Central memory CD8-positive, alpha-beta T cell (primary cell): ENCODE data around the gene CACNA2D4.

Source experiments
- ATAC-seq: fragments of 150-1000 bp; cut with Tn5 transposase; replicated peaks from 2 replicates; pipeline ENCODE4 v1.10.0; 2022; ENCODE audit warnings: mild to moderate bottlenecking, moderate FRiP score, moderate number of reproducible peaks; ENCODE audit not compliant: poor library complexity, severe bottlenecking; ENCODE audit errors: extremely low read depth
- DNase-seq, 2 donors: peaks; one replicate each; pipeline ENCODE4 v3.0.0; 2021; ENCODE audit warnings: low spot score in 2 of 2
- H3K27ac Mint-ChIP-seq: one replicate; pipeline ENCODE4 v1.8.0; 2022; ENCODE audit warnings: low read depth, mild to moderate bottlenecking, moderate library complexity, mixed read lengths
- H3K27me3 Mint-ChIP-seq: one replicate; pipeline ENCODE4 v1.8.0; 2022; ENCODE audit warnings: mixed read lengths
- H3K36me3 Mint-ChIP-seq: one replicate; pipeline ENCODE4 v1.8.0; 2022; ENCODE audit warnings: mild to moderate bottlenecking, moderate library complexity, mixed read lengths; ENCODE audit not compliant: insufficient read depth
- H3K4me1 Mint-ChIP-seq: one replicate; pipeline ENCODE4 v1.8.0; 2022; ENCODE audit warnings: mixed read lengths
- H3K4me3 Mint-ChIP-seq: one replicate; pipeline ENCODE4 v1.8.0; 2022; ENCODE audit warnings: mild to moderate bottlenecking, moderate library complexity, mixed read lengths
- H3K9me3 Mint-ChIP-seq: one replicate; pipeline ENCODE4 v1.8.0; 2022; ENCODE audit warnings: mixed read lengths

Gene CACNA2D4

DNA sequence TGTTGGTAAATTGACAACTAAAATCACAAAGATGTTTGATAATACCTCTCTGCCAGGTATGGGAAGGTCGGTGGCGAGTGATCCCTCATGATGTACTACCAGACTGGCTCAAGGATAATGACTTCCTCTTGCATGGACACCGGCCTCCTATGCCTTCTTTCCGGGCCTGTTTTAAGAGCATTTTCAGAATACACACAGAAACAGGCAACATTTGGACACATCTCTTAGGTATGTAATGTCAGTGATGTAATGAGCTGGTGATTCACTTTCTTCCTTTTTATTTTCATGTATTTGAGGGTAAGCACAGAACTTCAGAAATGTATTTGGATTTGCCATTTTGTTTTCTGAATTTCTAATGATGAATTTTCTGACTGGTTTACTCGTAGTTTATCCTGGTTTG, 140.7 kb downstream of the CACNA2D4 start:
- DNase-seq (no peak), ATAC-seq (no peak)
- Mint-ChIP-seq H3K27ac (no peak overlapping the region), H3K27me3 (no peaks in the 10 kb centered on the region), H3K4me1 (peaks cover 21% of the 10 kb centered on the region), H3K9me3 (no peaks in the 10 kb centered on the region), H3K36me3 (peaks cover 22% of the 10 kb centered on the region), H3K4me3 (no peak overlapping the region)

- Mint-ChIP-seq H3K36me3 (peaks cover 18% of the 10 kb centered on the region), H3K4me3 (no peak overlapping the region), H3K27ac (peak overlapping the region; percentile 29), H3K9me3 (no peaks in the 10 kb centered on the region), H3K4me1 (peaks cover 21% of the 10 kb centered on the region), H3K27me3 (no peaks in the 10 kb centered on the region)
- DNase-seq (no peak), ATAC-seq (no peak)
Measured at GRCh38 chr12:1776170-1776921, 142.1 kb downstream of the CACNA2D4 start.

DNA sequence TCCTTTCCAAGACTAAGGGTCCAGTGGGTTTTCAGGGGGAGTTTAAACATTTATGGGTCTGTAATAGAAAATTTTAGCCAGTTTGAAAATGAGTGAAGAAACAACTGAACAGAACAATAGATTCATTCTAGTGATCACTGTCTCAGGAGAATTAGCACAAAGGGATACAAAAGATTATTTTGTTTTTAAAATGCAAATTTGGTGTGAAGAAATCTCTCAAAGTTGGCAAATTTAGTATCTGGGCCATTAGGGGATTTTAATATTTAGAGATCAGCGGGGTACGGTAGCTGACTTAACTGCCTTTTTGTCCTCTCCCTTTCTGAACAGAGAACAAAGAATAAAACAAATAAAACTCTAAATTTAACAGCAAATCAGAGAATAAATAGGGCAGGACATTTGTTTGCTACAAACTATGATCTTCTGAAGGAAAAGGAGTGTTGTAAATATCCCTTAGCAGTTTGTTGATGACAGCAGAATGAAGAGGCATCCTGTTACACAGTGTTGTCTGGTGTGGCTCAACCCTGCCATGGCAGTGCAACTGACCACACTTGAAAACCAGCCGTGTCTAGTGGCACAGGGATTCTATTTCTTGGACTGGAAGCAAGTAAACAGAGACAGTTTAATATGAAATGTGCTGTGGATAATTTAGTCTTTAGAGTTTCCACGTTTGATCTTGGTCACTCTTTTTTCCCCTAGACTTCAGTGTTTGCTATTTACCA, 144.4 kb downstream of the CACNA2D4 start:
- Mint-ChIP-seq H3K27ac (no peak overlapping the region), H3K9me3 (no peaks in the 10 kb centered on the region), H3K4me3 (no peak overlapping the region), H3K27me3 (no peaks in the 10 kb centered on the region), H3K36me3 (peaks cover 14% of the 10 kb centered on the region), H3K4me1 (peaks cover 25% of the 10 kb centered on the region)
- DNase-seq (no peak), ATAC-seq (no peak)

GRCh38 chr12:1769809-1770494, 148.5 kb downstream of the CACNA2D4 start:
- ATAC-seq (no peak), DNase-seq (no peak)
- H3K36me3 Mint-ChIP-seq, result peaks cover 6% of the 10 kb centered on the region
- H3K4me1 Mint-ChIP-seq, result peaks cover 30% of the 10 kb centered on the region
- H3K9me3 Mint-ChIP-seq, result no peaks in the 10 kb centered on the region
- no peak overlapping the region for H3K4me3 Mint-ChIP-seq
- no peaks in the 10 kb centered on the region for H3K27me3 Mint-ChIP-seq
- H3K27ac Mint-ChIP-seq, result no peak overlapping the region

- Mint-ChIP-seq H3K4me3 (no peak overlapping the region), H3K9me3 (no peaks in the 10 kb centered on the region), H3K27ac (no peak overlapping the region), H3K27me3 (no peaks in the 10 kb centered on the region), H3K4me1 (peaks cover 32% of the 10 kb centered on the region), H3K36me3 (peaks cover 5% of the 10 kb centered on the region)
- ATAC-seq (no peak), DNase-seq (no peak)
Measured at GRCh38 chr12:1768615-1769014, 149.8 kb downstream of the CACNA2D4 start.

GRCh38 chr12:1767407-1768090, 150.9 kb downstream of the CACNA2D4 start:
- H3K27me3 Mint-ChIP-seq, result no peaks in the 10 kb centered on the region
- peaks cover 30% of the 10 kb centered on the region for H3K4me1 Mint-ChIP-seq
- H3K36me3 Mint-ChIP-seq, result no peaks in the 10 kb centered on the region
- DNase-seq (no peak), ATAC-seq (no peak)
- H3K9me3 Mint-ChIP-seq, result no peaks in the 10 kb centered on the region
- H3K27ac Mint-ChIP-seq, result no peak overlapping the region
- H3K4me3 Mint-ChIP-seq, result no peak overlapping the region

- ATAC-seq (no peak), DNase-seq (no peak)
- peaks cover 3% of the 10 kb centered on the region for H3K36me3 Mint-ChIP-seq
- H3K9me3 Mint-ChIP-seq, result no peaks in the 10 kb centered on the region
- H3K27me3 Mint-ChIP-seq, result no peaks in the 10 kb centered on the region
- H3K4me1 Mint-ChIP-seq, result peaks cover 40% of the 10 kb centered on the region
- peak overlapping the region; percentile 60 for H3K27ac Mint-ChIP-seq
- H3K4me3 Mint-ChIP-seq, result no peak overlapping the region
Measured at GRCh38 chr12:1766110-1766509, 152.3 kb downstream of the CACNA2D4 start.

DNA sequence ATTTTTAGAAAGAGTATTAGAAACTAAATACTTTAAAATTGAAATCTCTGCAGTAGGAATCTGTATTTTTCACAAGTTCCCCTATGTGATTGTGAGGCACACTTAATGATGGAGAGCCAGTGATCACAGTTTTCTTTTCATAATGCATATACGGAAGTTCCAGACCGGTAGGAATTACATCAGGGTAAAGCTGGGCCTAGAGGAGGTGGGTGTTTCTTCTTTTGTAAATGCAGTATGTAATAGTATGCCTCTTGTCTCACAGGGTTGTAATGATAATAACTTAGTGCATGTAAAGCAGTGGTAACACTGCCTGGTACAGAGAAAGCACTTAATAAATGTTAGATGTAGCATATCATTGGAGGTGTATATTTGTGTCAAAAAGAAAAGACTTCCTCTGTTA, 155.3 kb downstream of the CACNA2D4 start:
- Mint-ChIP-seq H3K36me3 (peaks cover 8% of the 10 kb centered on the region), H3K27me3 (no peaks in the 10 kb centered on the region), H3K9me3 (no peaks in the 10 kb centered on the region), H3K4me3 (no peak overlapping the region), H3K27ac (no peak overlapping the region), H3K4me1 (peaks cover 32% of the 10 kb centered on the region)
- ATAC-seq (no peak), DNase-seq (no peak)

- H3K27me3 Mint-ChIP-seq, result no peaks in the 10 kb centered on the region
- DNase-seq, result no peak
- H3K4me1 Mint-ChIP-seq, result peaks cover 25% of the 10 kb centered on the region
- H3K9me3 Mint-ChIP-seq, result no peaks in the 10 kb centered on the region
- H3K36me3 Mint-ChIP-seq, result peaks cover 8% of the 10 kb centered on the region
- no peak overlapping the region for H3K27ac Mint-ChIP-seq
- no peak for ATAC-seq
- H3K4me3 Mint-ChIP-seq, result no peak overlapping the region
Measured at GRCh38 chr12:1761857-1762256, 156.6 kb downstream of the CACNA2D4 start.

GRCh38 chr12:1760566-1761382, 157.7 kb downstream of the CACNA2D4 start:
- Mint-ChIP-seq H3K27me3 (no peaks in the 10 kb centered on the region), H3K9me3 (no peaks in the 10 kb centered on the region), H3K36me3 (peaks cover 12% of the 10 kb centered on the region), H3K4me1 (peaks cover 21% of the 10 kb centered on the region), H3K27ac (no peak overlapping the region), H3K4me3 (no peak overlapping the region)
- ATAC-seq (no peak), DNase-seq (no peak)

GRCh38 chr12:1758887-1759286, 159.6 kb downstream of the CACNA2D4 start:
- ATAC-seq, result no peak
- Mint-ChIP-seq H3K4me3 (no peak overlapping the region), H3K27ac (no peak overlapping the region), H3K4me1 (peaks cover 10% of the 10 kb centered on the region), H3K9me3 (no peaks in the 10 kb centered on the region), H3K36me3 (peaks cover 20% of the 10 kb centered on the region), H3K27me3 (no peaks in the 10 kb centered on the region)
- no peak for DNase-seq

GRCh38 chr12:1758376-1758775, 160.1 kb downstream of the CACNA2D4 start:
- H3K4me1 Mint-ChIP-seq, result peaks cover 10% of the 10 kb centered on the region
- H3K4me3 Mint-ChIP-seq, result no peak overlapping the region
- H3K27ac Mint-ChIP-seq, result no peak overlapping the region
- no peaks in the 10 kb centered on the region for H3K27me3 Mint-ChIP-seq
- DNase-seq (no peak), ATAC-seq (no peak)
- H3K9me3 Mint-ChIP-seq, result no peaks in the 10 kb centered on the region
- H3K36me3 Mint-ChIP-seq, result peaks cover 20% of the 10 kb centered on the region
